Limb (tissue), 2 donors: ENCODE results near the gene KLHL3.

Experiments used
- DNase-seq, 2 donors: peaks; one replicate each; pipeline ENCODE4 v3.0.0-alpha.2; 2016; ENCODE audit errors: extremely low spot score in 2 of 2

The KLHL3 gene

GRCh38 chr5:137635521-137635921 lies 100.4 kb downstream of the KLHL3 start:
- DNase-seq, result no peak

DNA sequence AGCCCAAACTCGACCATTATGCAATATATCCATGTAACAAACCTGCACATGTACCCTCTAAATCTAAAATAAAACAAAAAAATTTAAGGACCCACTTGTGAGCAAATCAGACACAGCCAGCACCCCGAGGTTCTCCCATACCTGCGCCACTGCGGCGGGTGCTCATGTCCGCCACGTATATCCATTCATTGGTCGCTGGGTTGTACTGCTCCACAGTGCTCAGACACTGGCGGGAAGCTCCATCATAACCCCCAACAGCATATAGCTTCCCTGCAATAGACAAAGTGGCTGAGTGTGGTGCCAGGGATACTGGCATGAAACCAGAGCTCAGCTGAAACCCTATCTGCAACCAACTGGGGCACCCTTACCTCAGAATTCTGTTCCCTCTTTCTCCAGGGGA lies 102.0 kb downstream of the KLHL3 start:
- DNase-seq, result no peak

DNA sequence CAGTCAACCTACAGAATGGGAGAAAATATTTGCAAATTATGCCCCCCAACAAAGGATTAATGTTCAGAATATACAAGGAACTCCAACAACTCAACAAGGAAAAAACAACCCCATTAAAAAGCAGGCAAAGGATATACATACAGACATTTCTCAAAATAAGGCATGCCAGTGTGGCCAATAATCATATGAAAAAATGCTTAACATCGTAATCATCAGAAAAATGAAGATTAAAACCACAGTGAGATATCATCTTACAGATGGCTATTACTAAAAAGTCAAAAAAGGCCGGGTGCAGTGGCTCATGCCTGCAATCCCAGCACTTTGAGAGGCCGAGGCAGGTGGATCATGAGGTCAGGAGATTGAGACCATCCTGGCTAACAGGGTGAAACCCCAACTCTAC lies 103.2 kb downstream of the KLHL3 start:
- no peak for DNase-seq

GRCh38 chr5:137631453-137631852 lies 104.4 kb downstream of the KLHL3 start:
- DNase-seq, result no peak

DNA sequence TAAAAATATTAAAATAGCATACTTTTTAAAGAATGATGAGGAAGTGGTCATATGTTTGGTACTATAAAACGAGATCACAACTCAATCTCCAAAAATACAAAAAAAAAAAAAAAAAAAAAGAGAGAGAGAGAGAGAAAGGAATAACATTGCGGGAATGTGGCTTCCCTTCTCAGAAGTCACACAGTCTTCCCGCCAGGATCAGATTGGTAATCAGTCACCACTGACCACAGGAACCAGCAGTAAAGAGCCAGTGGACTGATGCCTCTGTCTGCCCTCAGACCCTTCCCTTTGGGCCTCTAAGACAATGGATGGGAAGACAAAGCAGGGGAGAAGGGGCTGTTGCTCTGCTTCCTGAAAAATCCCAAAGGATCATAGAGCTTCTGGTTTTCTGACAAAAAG lies 104.9 kb downstream of the KLHL3 start:
- DNase-seq, result no peak

DNA sequence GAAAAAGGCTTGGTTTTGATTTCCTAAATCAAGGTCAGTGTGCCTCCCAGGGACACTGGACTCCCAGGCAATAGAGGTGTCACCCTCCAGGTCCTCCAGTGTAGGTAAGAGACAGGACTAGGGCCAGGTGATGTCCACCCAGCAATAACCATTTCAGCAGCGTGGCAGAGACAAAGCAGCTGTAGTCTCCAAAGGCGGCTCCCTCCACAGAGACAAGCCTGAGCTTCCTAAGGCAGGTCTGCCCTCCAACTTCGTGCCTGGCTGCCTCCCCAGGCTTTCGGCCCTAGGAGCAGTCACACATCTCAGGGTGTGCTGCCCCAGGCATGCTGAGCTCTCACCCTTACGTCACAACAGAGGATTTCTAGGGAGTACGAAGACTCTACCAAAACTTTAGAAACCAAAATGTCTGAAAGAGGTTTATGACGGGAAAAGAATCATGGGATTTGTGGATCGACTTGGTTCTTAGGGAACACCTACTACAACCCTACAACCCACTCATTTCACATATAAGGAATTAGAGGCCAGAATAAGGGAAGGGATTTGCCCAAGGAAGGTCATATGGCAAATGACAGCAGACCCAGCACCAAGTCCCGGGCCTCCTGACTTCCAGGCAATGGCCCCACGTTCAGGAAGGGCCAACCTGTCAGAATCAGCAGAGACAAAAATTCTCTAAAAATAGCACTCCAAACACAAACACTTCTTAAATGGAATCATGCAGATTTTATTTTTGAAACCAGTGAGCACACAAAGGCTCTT lies 105.5 kb downstream of the KLHL3 start:
- DNase-seq, result no peak

GRCh38 chr5:137629646-137630045 lies 106.2 kb downstream of the KLHL3 start:
- DNase-seq, result peak; percentile 42 to 72

GRCh38 chr5:137627706-137628105 lies 108.2 kb downstream of the KLHL3 start:
- DNase-seq, result no peak

DNA sequence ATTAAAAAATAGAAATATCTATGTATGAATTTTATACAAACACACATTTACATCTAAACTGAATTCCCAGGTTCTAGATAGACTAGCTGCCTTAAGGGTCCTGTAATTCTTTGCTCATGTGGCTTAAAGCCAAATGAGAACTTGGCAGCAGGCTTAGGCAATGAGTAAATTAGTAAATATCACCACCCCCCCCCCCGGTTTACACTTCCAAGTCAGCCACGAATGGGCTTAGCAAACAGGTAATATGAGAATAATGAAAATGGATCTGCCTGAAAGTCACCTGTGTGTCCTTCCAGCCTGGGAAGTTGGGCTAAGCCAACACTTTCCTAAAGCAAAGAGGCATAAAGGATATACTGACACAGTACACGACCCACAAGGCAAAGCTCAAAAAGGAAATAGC lies 108.6 kb downstream of the KLHL3 start:
- no peak for DNase-seq

DNA sequence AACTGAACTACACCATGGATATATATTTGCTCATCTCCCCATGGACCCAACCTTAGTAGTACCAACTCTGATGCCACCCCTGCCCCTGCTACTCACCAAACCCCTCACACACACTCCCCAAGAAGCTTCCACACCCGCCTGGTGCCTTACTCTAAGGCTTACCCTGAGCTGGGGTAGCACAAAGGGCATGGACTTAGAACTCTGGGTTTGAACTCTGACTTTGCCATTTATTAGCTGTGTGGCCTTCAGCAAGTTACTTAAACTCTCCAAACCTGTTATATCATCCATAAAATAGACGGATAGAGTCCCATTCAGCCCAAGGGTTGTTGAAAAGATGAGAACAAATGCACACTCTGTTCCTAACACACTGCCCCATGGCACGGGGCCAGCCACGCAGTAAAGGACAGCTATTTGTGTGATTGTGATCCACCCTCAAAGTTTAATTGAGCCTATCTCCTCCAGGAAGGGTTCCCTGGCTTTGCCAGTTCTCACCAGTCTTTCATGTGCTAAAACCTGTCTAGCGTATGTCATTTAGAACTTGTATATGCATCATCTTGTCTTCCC lies 111.0 kb downstream of the KLHL3 start:
- DNase-seq, result no peak

- DNase-seq, result no peak
Observed at GRCh38 chr5:137622850-137623249, 113.0 kb downstream of the KLHL3 start.

- no peak for DNase-seq
Observed at GRCh38 chr5:137621861-137622823, 113.7 kb downstream of the KLHL3 start.

- DNase-seq, result no peak
Observed at GRCh38 chr5:137621306-137621705, 114.6 kb downstream of the KLHL3 start.

GRCh38 chr5:137619191-137619870 lies 116.6 kb downstream of the KLHL3 start:
- DNase-seq, result peak; percentile 32 to 58

DNA sequence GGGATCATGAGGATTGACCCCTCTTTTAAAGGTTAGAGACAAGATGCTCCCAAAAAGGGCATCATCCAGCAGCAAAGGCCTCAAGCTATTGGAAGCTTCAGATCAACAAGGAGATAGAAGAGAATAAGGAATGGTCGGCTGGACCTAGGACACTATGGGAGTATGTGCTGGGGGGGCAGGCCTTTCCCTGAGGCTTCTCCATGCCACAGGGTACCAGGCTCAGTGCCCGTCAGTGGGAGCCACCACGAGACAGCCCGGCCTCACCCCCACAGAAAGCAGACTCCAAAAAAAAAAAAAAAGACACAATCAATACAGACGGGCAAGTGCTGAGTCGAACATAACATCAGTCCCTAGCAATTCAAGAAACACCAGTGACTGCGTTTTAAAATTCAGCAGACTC lies 117.4 kb downstream of the KLHL3 start:
- no peak for DNase-seq

DNA sequence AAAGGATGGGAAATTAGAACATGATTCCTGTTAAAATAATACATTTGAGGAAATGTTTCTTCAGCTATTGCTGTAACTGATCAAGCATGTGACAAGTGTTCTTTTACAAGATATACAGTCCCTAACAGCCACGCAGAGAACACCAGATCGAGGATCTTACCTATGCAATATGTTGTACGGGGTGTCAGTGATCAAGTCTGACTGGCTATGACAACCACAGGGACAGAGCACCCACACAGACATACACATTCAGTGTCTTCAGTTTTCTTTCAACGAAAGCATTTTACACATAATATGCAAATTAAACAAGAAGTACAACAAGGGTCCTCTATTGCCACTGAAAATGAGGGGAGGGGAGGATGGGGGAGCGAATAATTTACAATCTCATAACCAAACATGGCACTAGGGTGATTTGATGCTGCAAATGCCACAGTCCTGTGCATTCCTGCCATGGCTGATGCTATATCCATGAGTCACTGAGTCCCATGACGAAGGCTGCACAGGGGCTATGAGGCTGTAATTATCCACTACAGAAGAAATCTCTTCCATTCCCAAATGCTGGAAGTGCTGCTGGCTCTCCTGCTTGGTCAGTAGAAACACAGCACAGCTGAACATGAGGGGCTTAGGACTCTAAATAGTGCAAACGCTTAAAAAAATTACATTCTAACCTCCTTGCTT lies 118.2 kb downstream of the KLHL3 start:
- DNase-seq, result no peak

GRCh38 chr5:137616046-137616445 lies 119.8 kb downstream of the KLHL3 start:
- DNase-seq, result no peak

GRCh38 chr5:137615171-137615775 lies 120.6 kb downstream of the KLHL3 start:
- DNase-seq, result no peak

DNA sequence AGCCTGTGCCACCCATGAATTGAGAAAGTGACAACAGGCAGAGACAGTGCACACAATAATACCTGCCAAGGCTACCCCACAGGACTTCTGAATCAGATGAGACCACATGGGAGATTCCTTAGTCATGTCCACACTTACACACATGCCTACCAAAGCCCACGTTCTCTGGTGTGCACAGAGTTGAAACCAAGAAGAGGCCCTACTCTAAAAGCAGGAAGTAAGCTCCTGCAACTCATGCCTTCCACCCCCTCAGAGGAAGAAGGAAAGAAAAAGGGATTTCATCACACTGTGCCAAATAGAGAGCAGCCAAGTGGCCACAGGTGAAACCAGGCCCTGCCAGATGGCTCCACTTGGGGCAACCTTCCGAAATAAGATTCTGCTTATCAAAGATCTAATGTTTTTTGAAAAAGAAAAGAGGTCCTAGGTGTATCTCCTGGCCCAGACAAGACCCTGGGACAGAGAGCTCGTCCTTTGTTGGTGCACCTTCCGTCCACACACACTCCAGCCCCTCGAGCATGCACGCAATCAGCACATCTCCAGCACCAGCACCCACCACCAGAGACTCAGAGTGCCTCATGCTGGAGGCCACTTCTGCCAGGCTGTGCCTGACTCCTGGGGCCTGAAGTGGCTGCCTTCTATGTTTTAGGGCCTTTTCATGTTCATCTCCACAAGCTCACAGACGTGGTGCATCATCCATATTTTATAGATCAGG lies 122.2 kb downstream of the KLHL3 start:
- DNase-seq, result no peak

GRCh38 chr5:137612576-137612975 lies 123.3 kb downstream of the KLHL3 start:
- no peak for DNase-seq
